CD4-positive, alpha-beta T cell (primary cell): Measurements from ENCODE around the gene EPB41L1. TPM values are rescaled to one million over a fixed set of nuclear protein-coding genes. Genes with fewer than 3 reads are reported as not detected.

Experiments used
- ATAC-seq: fragments of 200-7000 bp; cut with Tn5 transposase; one replicate; pipeline ENCODE4 v1.10.0; 2022; ENCODE audit warnings: mild to moderate bottlenecking; ENCODE audit not compliant: poor library complexity
- CTCF ChIA-PET: fragments of 350-600 bp; sonication (Branson Sonifier 250); formaldehyde crosslinking; loops from one replicate; lab custom pipeline; 2021; ENCODE audit warnings: antibody characterized with exemption, inconsistent platforms; lab: Charles Lee
- POLR2A ChIA-PET: fragments of 350-600 bp; sonication (Branson Sonifier 250); formaldehyde crosslinking; loops from one replicate; lab custom pipeline; 2021; ENCODE audit warnings: antibody characterized with exemption, inconsistent platforms; lab: Charles Lee
- DNase-seq, 14 experiments: peaks; one replicate each; pipeline ENCODE4 v3.0.0-alpha.2; 2013 to 2020; ENCODE audit warnings: mixed read lengths in 2 of 14
- H3K27ac ChIP-seq, 2 donors: one replicate each; pipeline versions ENCODE4 v1.5.1 to v1.7.0; 2013; ENCODE audit warnings: low read length in 2 of 2, low read depth in 1 of 2, mild to moderate bottlenecking in 1 of 2
- H3K27me3 ChIP-seq, 2 experiments: 1 replicate in 1 of 2; 2 replicates in 1 of 2; pipeline versions ENCODE4 v1.6.1 to v1.7.0; 2013; ENCODE audit warnings: low read length in 2 of 2, control low read depth in 1 of 2, mild to moderate bottlenecking in 1 of 2, moderate library complexity in 1 of 2; ENCODE audit not compliant: insufficient read depth in 2 of 2, control insufficient read depth in 1 of 2
- H3K36me3 ChIP-seq: one replicate; pipeline ENCODE4 v1.6.1; 2013; ENCODE audit warnings: low read length, control low read depth; ENCODE audit not compliant: insufficient read depth
- H3K4me1 ChIP-seq: one replicate; pipeline ENCODE4 v1.6.1; 2013; ENCODE audit warnings: low read length, control low read depth; ENCODE audit not compliant: insufficient read depth
- H3K4me3 ChIP-seq: one replicate; pipeline ENCODE4 v1.5.1; 2013; ENCODE audit warnings: mild to moderate bottlenecking, low read length, moderate library complexity
- H3K9me3 ChIP-seq, 2 experiments: 1 replicate in 1 of 2; 2 replicates in 1 of 2; pipeline versions ENCODE4 v1.6.1 to v1.7.0; 2013; ENCODE audit warnings: low read length in 2 of 2, mild to moderate bottlenecking in 2 of 2, control low read depth in 1 of 2, moderate library complexity in 1 of 2; ENCODE audit not compliant: control insufficient read depth in 1 of 2, insufficient read depth in 1 of 2
- H3K27ac Mint-ChIP-seq: one replicate; pipeline ENCODE4 v1.8.0; 2020; ENCODE audit warnings: mixed read lengths
- H3K27me3 Mint-ChIP-seq: one replicate; pipeline ENCODE4 v1.8.0; 2021; ENCODE audit warnings: mixed read lengths
- H3K36me3 Mint-ChIP-seq: one replicate; pipeline ENCODE4 v1.8.0; 2021; ENCODE audit warnings: low read depth, mixed read lengths
- H3K4me1 Mint-ChIP-seq: one replicate; pipeline ENCODE4 v1.8.0; 2021; ENCODE audit warnings: low read depth, mixed read lengths
- H3K4me3 Mint-ChIP-seq: one replicate; pipeline ENCODE4 v1.8.0; 2020; ENCODE audit warnings: mild to moderate bottlenecking, mixed read lengths
- H3K9me3 Mint-ChIP-seq: one replicate; pipeline ENCODE4 v1.8.0; 2020; ENCODE audit warnings: mixed read lengths
- intact Hi-C, 2 experiments: fragments of 100-400 bp; cut with DNase I in 1 of 2; cut with micrococcal nuclease in 1 of 2; formaldehyde crosslinking; loops; one replicate each; pipeline versions ENCODE4 v1.15.1 to v1.9.0; 2023 to 2025; cut with DNase I, micrococcal nuclease
- total RNA-seq, 174 experiments: library from RNA in 2 of 174; stranded (reverse) in 2 of 174; gene quantifications; one replicate each; pipeline ENCODE4 v1.2.3 and lab custom pipeline; 2021 to 2026
- TF ChIP-seq, protein P1 (sequence below): fragments of 200-600 bp; IDR thresholded peaks from one replicate; pipeline ENCODE4 v1.8.0; 2022; ENCODE audit warnings: antibody characterized with exemption, mild to moderate bottlenecking

EPB41L1 gene
- total RNA-seq, 2 experiments from 2014 or later = 0.19 to 0.25 TPM

DNA sequence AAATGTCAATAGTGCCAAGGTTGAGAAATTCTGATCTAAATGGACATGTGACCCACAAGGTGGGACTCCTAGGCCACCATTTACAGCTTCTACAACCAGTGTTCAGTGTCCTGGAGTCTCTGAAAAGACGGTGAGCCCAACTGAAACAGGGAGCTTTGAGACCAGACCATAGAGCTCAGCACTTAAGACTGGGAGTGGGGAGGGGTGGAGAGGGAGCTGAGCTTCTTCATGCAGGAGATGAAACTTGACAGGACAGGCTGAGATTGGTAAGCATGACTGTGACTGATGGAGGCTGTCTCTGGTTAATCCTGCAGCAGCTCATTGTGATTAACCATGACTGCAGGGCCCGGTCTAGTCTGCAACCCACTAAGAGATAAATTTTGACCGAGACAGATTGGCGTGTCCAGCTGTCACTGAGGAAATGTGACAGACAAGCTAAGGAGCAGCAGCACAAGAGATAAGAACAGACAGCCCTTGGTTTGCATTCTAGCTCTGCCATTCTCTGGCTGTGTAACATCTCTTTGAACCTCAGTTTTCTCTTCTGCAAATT is 80.3 kb downstream of the EPB41L1 start:
- H3K9me3 ChIP-seq = no peaks in the 10 kb centered on the region
- TF ChIP-seq, protein P1, sequence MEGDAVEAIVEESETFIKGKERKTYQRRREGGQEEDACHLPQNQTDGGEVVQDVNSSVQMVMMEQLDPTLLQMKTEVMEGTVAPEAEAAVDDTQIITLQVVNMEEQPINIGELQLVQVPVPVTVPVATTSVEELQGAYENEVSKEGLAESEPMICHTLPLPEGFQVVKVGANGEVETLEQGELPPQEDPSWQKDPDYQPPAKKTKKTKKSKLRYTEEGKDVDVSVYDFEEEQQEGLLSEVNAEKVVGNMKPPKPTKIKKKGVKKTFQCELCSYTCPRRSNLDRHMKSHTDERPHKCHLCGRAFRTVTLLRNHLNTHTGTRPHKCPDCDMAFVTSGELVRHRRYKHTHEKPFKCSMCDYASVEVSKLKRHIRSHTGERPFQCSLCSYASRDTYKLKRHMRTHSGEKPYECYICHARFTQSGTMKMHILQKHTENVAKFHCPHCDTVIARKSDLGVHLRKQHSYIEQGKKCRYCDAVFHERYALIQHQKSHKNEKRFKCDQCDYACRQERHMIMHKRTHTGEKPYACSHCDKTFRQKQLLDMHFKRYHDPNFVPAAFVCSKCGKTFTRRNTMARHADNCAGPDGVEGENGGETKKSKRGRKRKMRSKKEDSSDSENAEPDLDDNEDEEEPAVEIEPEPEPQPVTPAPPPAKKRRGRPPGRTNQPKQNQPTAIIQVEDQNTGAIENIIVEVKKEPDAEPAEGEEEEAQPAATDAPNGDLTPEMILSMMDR = no peak
- ChIA-PET CTCF (interaction anchor here (1.2 kb wide), 1 partner anchor 35 kb away, joined by 3 read pairs; no protein-coding TSS in a partner anchor), POLR2A (no interaction called here)
- H3K27ac Mint-ChIP-seq = peak overlapping the region; percentile 83
- ATAC-seq = no peak
- no peak overlapping the region for H3K4me3 ChIP-seq
- no peaks in the 10 kb centered on the region for H3K27me3 Mint-ChIP-seq
- H3K36me3 Mint-ChIP-seq = peaks cover 26% of the 10 kb centered on the region
- peaks cover 50% of the 10 kb centered on the region for H3K4me1 Mint-ChIP-seq
- H3K27ac ChIP-seq = no peak overlapping the region
- peaks cover 33% of the 10 kb centered on the region for H3K4me1 ChIP-seq
- H3K4me3 Mint-ChIP-seq = peak overlapping the region; percentile 48
- DNase-seq = no peak
- H3K9me3 Mint-ChIP-seq = no peaks in the 10 kb centered on the region
- peaks cover 4% of the 10 kb centered on the region for H3K36me3 ChIP-seq
- intact Hi-C loops = loop anchor here in 1 of 2 experiments (5.0 kb wide), 3 partner anchors 173 to 823 kb away; partner anchors contain the start of genes ERGIC3 and UQCC1
- no peaks in the 10 kb centered on the region for H3K27me3 ChIP-seq

DNA sequence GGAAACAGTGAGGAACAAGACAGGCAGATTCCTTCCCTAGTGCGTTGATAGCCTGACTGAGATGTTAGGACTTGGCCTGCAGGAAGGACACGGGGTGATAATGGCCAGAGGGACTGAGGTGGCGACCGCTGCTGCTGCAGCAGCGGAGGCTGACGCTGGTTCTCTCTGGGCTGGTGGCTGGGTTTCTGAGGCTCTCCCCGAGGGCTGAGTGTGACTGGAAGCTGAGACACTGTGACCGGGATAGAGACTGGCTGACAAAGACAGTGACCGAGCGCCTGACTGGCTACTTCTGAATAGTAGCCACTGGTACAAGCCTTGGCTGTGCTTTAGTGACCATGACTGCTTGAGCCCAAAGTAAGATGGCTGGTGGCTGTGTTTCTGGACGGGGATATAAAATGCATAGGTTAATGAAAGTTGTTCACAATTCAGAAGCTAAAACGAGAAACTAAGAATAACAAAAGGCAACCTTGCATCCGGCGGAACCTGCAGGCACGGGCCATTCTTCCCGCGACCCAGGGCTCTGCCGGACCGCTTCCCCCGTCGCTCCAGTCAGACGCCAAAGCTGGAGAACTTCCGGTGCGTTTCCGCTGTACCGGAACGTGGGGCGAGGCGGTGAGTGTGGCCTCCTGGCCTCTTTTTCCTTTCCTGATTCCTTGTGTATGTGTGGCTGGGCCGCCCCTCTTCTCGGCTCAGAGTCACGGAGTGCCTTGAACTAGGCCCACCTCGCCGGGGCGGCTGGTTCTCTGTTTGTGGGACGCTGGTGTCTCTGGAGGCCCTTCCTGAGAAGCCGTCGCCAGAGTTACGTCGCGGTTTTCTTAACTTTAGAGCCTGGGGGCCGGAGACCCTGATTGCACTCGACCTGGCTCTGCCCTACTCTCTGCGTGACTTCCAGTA is 81.6 kb downstream of the EPB41L1 start, which contains the start of gene AAR2:
AAR2 (plus strand) TSS at position 587 of the 894 bp plus-strand sequence. CDS start 3,391 bp downstream, outside the sequence.
- POLR2A ChIA-PET = interaction anchor here (0.7 to 2.8 kb wide), 5 partner anchors 9 to 943 kb away, joined by 3 to 20 read pairs (median 3); partner anchors contain the start of genes RAB5IF, RPN2 and SCAND1
- TF ChIP-seq, protein P1 = no peak
- CTCF ChIA-PET = interaction anchor here (1.7 kb wide), 1 partner anchor 282 kb away, joined by 4 read pairs; the partner anchor contains the start of gene SCAND1
- Histone ChIP-seq H3K9me3 (no peaks in the 10 kb centered on the region), H3K4me3 (peak within 1 kb of the TSS; percentile 98), H3K4me1 (peaks cover 36% of the 10 kb centered on the region), H3K27me3 (no peaks in the 10 kb centered on the region), H3K27ac (peak within 1 kb of the TSS; percentile 42 to 76), H3K36me3 (peaks cover 16% of the 10 kb centered on the region)
- intact Hi-C loops = loop anchor here in 1 of 2 experiments (5.0 kb wide), 3 partner anchors 174 to 824 kb away; partner anchors contain the start of genes ERGIC3 and UQCC1
- peak; percentile 65 to 85 (median 75) for DNase-seq
- no peaks in the 10 kb centered on the region for H3K27me3 Mint-ChIP-seq
- H3K4me1 Mint-ChIP-seq = peaks cover 42% of the 10 kb centered on the region
- peaks cover 36% of the 10 kb centered on the region for H3K36me3 Mint-ChIP-seq
- peak; percentile 96 for ATAC-seq
- peak within 1 kb of the TSS; percentile 83 for H3K27ac Mint-ChIP-seq
- peak within 1 kb of the TSS; percentile 95 for H3K4me3 Mint-ChIP-seq
- no peaks in the 10 kb centered on the region for H3K9me3 Mint-ChIP-seq

DNA sequence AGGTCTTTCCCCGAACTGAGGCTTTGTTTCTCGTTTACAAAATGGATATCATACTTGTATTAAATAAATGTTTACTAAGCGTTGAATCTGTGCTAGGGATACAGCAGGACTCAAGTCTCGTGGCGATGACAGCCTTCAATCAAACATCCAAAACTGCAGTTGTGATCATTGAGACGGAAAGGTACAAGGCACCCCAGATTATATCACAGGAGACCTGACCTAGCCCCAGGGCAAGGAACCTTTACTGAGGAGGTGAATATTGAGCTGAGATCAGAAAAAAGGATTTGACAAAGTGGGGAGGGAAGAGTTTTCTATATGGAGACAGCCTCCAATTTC is 82.2 kb downstream of the EPB41L1 start:
- H3K36me3 Mint-ChIP-seq = peaks cover 42% of the 10 kb centered on the region
- peak overlapping the region; percentile 95 for H3K4me3 Mint-ChIP-seq
- H3K27ac Mint-ChIP-seq = peak overlapping the region; percentile 83
- H3K4me1 Mint-ChIP-seq = peaks cover 48% of the 10 kb centered on the region
- TF ChIP-seq, protein P1 = no peak
- ChIA-PET POLR2A (interaction anchor here (0.9 to 2.8 kb wide), 3 partner anchors 199 to 942 kb away, joined by 3 to 20 read pairs (median 3); partner anchors contain the start of genes RPN2 and SCAND1), CTCF (interaction anchor here (1.4 to 1.7 kb wide), 3 partner anchors 34 to 282 kb away, joined by 3 to 4 read pairs (median 4); partner anchors contain the start of gene SCAND1)
- Histone ChIP-seq H3K27ac (peak overlapping the region; percentile 42 to 76), H3K4me1 (peaks cover 36% of the 10 kb centered on the region), H3K36me3 (peaks cover 16% of the 10 kb centered on the region), H3K27me3 (no peaks in the 10 kb centered on the region), H3K4me3 (peak overlapping the region; percentile 98), H3K9me3 (no peaks in the 10 kb centered on the region)
- ATAC-seq (no peak), DNase-seq (no peak)
- H3K9me3 Mint-ChIP-seq = no peaks in the 10 kb centered on the region
- H3K27me3 Mint-ChIP-seq = no peaks in the 10 kb centered on the region
- intact Hi-C loops = loop anchor here in 1 of 2 experiments (5.0 kb wide), 3 partner anchors 174 to 824 kb away; partner anchors contain the start of genes ERGIC3 and UQCC1
